Vagina (tissue), 2 donors: ENCODE data around the gene PDK4. TPM values are rescaled to one million over a fixed set of nuclear protein-coding genes. Genes with fewer than 3 reads are reported as not detected.

Experiments
- DNase-seq, 2 donors: peaks; one replicate each; pipeline ENCODE4 v3.0.0-alpha.2; 2017; ENCODE audit errors: extremely low spot score in 2 of 2
- H3K27ac ChIP-seq: fragments of 200-600 bp; sonication (generic); one replicate; pipeline ENCODE4 v1.5.1; 2019
- H3K27me3 ChIP-seq: fragments of 200-600 bp; sonication (generic); one replicate; pipeline ENCODE4 v1.5.1; 2019
- H3K36me3 ChIP-seq, 2 donors: fragments of 200-600 bp; sonication (generic); one replicate each; pipeline ENCODE4 v1.5.1; 2017 to 2019
- H3K4me1 ChIP-seq: fragments of 200-600 bp; sonication (generic); one replicate; pipeline ENCODE4 v1.5.1; 2019
- H3K4me3 ChIP-seq, 2 donors: fragments of 200-600 bp; sonication (generic); 1 replicate in 1 of 2; 2 replicates in 1 of 2; pipeline ENCODE4 v1.5.1; 2016 to 2019
- H3K9me3 ChIP-seq: fragments of 200-600 bp; sonication (generic); one replicate; pipeline ENCODE4 v1.5.1; 2019
- POLR2A ChIP-seq, 2 donors: fragments of 450-650 bp; IDR thresholded peaks; one replicate each; pipeline ENCODE4 v1.6.1; 2017; ENCODE audit warnings: antibody characterized with exemption in 2 of 2, mild to moderate bottlenecking in 2 of 2, moderate library complexity in 2 of 2
- POLR2AphosphoS5 ChIP-seq, 2 donors: sonication (generic); formaldehyde crosslinking; IDR thresholded peaks; one replicate each; pipeline ENCODE4 v1.9.0; 2017; ENCODE audit warnings: antibody characterized with exemption in 2 of 2, mild to moderate bottlenecking in 2 of 2, low read depth in 1 of 2; ENCODE audit not compliant: insufficient read depth in 1 of 2
- intact Hi-C: fragments of 100-400 bp; cut with DNase I; formaldehyde crosslinking; loops from one replicate; pipeline ENCODE4 v1.15.1; 2023
- total RNA-seq: library from RNA; depleted of rRNA; stranded (reverse); fragments of >200 nt; gene quantifications from one replicate; pipeline ENCODE4 v1.2.3, GENCODE V29; 2016
- TF ChIP-seq, protein P1 (sequence below), 3 experiments: fragments of 450-650 bp in 2 of 3; fragments of 200-600 bp in 1 of 3; sonication (generic) in 1 of 3; IDR thresholded peaks; one replicate each; pipeline ENCODE4 v1.5.1; 2017 to 2019; ENCODE audit warnings: antibody characterized with exemption in 3 of 3, mild to moderate bottlenecking in 2 of 3, moderate library complexity in 2 of 3

PDK4 gene
- total RNA-seq, 1 donor from 2014 or later: 399 TPM

DNA sequence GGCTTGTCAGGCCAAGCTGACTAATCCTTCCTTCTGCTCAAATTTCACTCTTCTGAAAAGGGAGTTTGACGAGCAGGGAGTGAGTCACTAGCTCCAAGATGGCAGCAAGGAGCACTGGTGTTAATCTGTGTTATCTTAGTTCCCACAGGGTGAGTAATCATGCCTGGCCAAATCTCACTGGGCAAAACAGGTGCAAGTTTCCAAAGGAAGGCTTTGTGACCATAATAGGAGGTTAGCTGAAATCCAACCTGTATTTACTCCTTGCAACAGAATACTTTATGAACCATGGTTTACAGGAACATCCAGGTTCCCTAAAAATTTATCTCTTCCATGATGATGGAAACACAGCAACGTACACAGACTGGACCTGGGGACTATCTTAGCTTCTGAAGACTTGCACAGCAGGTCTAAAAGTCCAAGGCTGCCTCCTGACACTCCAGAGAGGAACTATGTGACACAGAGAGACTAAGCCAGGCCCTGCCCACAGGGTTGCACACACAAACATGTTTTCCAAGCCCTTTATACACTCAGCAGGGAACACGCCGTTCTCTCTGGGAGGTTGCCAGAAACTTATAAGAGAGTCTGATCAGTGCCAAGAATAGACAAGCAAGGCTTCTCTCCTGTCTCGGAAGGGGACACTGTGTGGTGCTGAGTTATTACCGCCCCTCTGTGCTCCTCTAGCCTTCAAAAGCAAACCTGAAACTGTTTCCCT lies 46.3 kb downstream of the PDK4 start:
- H3K9me3 ChIP-seq: no peaks in the 10 kb centered on the region
- peak in 1 of 2 donors; percentile 99 for DNase-seq
- no peaks in the 10 kb centered on the region for H3K36me3 ChIP-seq
- peak; percentile 62 to 96 for TF ChIP-seq POLR2AphosphoS5 (IDR thresholded peaks at IDR 0.05; ENCODE audit: insufficient read depth in 1 of 2, low read depth in 1 of 2)
- TF ChIP-seq, protein P1, sequence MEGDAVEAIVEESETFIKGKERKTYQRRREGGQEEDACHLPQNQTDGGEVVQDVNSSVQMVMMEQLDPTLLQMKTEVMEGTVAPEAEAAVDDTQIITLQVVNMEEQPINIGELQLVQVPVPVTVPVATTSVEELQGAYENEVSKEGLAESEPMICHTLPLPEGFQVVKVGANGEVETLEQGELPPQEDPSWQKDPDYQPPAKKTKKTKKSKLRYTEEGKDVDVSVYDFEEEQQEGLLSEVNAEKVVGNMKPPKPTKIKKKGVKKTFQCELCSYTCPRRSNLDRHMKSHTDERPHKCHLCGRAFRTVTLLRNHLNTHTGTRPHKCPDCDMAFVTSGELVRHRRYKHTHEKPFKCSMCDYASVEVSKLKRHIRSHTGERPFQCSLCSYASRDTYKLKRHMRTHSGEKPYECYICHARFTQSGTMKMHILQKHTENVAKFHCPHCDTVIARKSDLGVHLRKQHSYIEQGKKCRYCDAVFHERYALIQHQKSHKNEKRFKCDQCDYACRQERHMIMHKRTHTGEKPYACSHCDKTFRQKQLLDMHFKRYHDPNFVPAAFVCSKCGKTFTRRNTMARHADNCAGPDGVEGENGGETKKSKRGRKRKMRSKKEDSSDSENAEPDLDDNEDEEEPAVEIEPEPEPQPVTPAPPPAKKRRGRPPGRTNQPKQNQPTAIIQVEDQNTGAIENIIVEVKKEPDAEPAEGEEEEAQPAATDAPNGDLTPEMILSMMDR (IDR thresholded peaks at IDR 0.05): no peak
- TF ChIP-seq POLR2A (IDR thresholded peaks at IDR 0.05): peak in 1 of 2 donors; percentile 27
- H3K27me3 ChIP-seq: no peaks in the 10 kb centered on the region
- H3K27ac ChIP-seq: peak overlapping the region; percentile 79
- peaks cover 55% of the 10 kb centered on the region for H3K4me1 ChIP-seq
- intact Hi-C loops: loop anchor here (5.0 kb wide), 2 partner anchors 47 to 57 kb away; partner anchors contain the start of gene PDK4
- H3K4me3 ChIP-seq: peak overlapping the region in 1 of 2 donors; percentile 12

DNA sequence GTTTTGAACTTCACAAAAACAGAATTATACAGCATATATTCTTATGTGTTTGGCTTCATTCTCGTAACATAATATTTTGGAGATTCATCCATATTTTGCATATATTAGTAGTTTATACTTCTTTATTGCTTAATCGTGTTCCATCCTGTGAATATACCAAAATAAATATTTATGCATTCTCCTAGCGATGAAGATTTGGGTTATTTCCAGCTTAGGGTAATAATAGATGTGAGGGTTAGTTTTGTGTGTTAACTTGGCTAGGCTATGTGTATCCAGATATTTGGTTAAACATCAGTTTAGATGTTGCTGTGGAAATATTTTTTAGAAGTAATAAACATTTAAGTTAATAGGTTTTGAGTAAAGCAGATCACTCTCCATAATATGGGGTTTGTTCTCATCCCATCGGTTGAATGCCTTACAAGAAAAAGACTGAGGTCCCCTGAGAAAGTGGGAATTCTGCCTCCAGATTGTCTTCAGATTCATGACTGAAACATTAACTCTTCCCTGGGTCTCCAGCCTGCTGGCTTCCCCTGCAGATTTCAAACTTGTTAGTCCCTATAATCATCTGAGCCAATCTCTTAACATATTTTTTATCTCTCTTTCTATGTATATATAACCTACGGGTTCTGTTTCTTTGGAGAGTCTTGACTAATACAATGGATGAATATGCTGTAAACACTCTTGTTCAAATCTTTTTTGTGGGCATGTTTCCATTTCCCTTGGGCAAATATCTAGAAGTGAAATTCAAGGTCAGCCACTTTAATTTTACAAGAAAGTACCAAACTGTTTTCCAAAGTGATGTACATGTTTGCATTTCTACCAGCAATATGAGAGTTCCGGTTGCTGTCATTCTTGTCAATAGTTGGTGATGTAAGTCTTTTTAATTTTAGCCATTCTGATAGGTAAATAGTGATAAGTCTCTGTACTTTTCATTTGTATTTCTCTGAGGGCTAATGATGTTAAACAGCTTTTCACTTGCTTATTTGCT lies 48.7 kb downstream of the PDK4 start:
- DNase-seq: no peak
- H3K36me3 ChIP-seq: no peaks in the 10 kb centered on the region
- TF ChIP-seq POLR2AphosphoS5 (IDR thresholded peaks at IDR 0.05; ENCODE audit: insufficient read depth in 1 of 2, low read depth in 1 of 2): no peak
- H3K4me3 ChIP-seq: no peak overlapping the region
- intact Hi-C loops: loop anchor here (5.0 kb wide), 1 partner anchor 60 kb away; no protein-coding TSS in a partner anchor
- H3K27ac ChIP-seq: peak overlapping the region; percentile 53
- peaks cover 55% of the 10 kb centered on the region for H3K4me1 ChIP-seq
- no peaks in the 10 kb centered on the region for H3K27me3 ChIP-seq
- H3K9me3 ChIP-seq: no peaks in the 10 kb centered on the region

DNA sequence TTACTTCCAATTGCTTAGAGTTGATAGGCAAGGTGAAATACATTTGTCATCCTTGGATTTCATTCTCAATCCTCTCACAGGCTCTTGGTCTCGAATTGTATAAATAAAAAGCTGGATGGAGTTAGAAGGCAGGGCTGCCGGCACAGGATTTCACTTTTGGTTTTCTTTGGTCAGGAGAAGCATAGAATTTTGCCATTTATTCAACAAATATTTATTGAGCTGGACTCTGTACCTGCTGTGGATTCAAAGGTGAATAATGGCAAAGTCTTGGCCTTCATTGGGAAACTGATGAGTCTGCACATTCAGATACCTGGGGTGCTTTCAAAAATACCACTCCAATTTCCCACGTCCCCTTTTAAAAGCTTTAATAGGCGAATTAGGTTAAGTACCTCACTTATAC lies 49.7 kb downstream of the PDK4 start:
- Histone ChIP-seq H3K27me3 (no peaks in the 10 kb centered on the region), H3K27ac (peak overlapping the region; percentile 79), H3K36me3 (no peaks in the 10 kb centered on the region), H3K4me1 (peaks cover 55% of the 10 kb centered on the region), H3K9me3 (no peaks in the 10 kb centered on the region), H3K4me3 (no peak overlapping the region)
- TF ChIP-seq, protein P1 (IDR thresholded peaks at IDR 0.05): no peak
- no peak for TF ChIP-seq POLR2AphosphoS5 (IDR thresholded peaks at IDR 0.05; ENCODE audit: insufficient read depth in 1 of 2, low read depth in 1 of 2)
- no peak for TF ChIP-seq POLR2A (IDR thresholded peaks at IDR 0.05)
- intact Hi-C loops: loop anchor here (5.0 kb wide), 1 partner anchor 61 kb away; no protein-coding TSS in a partner anchor
- no peak for DNase-seq

DNA sequence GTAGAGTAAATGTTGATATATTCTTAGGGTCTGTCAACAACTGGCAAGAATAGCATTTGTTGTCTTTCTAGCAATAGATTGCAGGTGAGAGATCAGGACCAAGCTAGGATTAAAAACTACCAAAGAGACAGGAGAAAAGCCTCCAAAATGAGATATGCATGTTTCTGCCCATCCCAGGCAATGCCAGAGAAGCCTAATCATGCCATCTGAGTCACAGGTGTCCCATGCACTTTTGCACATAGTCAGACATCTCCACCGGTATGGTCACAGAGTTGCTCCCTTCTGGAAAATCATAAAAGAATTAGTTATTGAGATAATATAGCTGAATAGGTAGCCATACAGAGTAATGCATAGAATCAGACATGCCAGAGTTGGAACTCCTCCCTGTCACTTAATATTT lies 50.6 kb downstream of the PDK4 start:
- Histone ChIP-seq H3K27ac (peak overlapping the region; percentile 79), H3K4me1 (peaks cover 46% of the 10 kb centered on the region), H3K4me3 (peak overlapping the region in 1 of 2 donors; percentile 36), H3K9me3 (no peaks in the 10 kb centered on the region), H3K27me3 (no peaks in the 10 kb centered on the region), H3K36me3 (no peaks in the 10 kb centered on the region)
- DNase-seq: no peak
- intact Hi-C loops: loop anchor here (5.0 kb wide), 1 partner anchor 62 kb away; no protein-coding TSS in a partner anchor
- no peak for TF ChIP-seq POLR2AphosphoS5 (IDR thresholded peaks at IDR 0.05; ENCODE audit: insufficient read depth in 1 of 2, low read depth in 1 of 2)
- TF ChIP-seq POLR2A (IDR thresholded peaks at IDR 0.05): no peak
- TF ChIP-seq, protein P1 (IDR thresholded peaks at IDR 0.05): no peak

DNA sequence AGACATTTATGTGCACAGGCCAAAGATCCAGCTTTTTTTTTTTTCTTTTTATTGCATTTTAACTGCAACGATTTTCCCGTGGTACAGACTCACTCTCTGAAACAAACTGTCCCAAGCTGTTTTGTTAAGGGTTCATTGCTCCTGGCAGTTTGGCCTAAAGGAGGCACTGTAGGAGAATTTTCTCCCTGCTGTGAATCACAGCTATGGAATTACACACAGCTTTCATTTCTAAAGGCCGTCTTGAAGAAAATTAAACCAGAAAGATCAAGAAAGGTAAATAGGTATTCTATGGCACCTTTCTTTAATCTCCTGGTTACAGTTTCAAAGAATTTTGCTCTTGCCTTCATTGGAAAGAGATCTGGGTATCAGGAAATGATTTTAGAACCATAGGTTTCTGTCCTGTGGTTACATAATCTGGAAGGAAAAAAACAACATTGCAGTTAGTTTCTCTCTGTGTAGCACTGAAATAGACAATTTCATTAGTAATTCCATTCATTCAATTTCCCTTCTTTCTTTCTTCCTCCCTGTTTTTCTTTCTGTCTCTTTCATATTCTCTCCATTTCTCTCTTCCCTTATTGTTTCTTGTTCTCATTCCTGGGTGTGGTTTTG lies 51.2 kb downstream of the PDK4 start:
- Histone ChIP-seq H3K9me3 (no peaks in the 10 kb centered on the region), H3K27me3 (no peaks in the 10 kb centered on the region), H3K36me3 (no peaks in the 10 kb centered on the region), H3K27ac (peak overlapping the region; percentile 79), H3K4me1 (peaks cover 40% of the 10 kb centered on the region), H3K4me3 (peak overlapping the region; percentile 17 to 36)
- intact Hi-C loops: loop anchor here (5.0 kb wide), 1 partner anchor 62 kb away; no protein-coding TSS in a partner anchor
- no peak for DNase-seq
- TF ChIP-seq, protein P1 (IDR thresholded peaks at IDR 0.05): peak in 2 of 3 experiments; percentile 59 to 66
- TF ChIP-seq POLR2A (IDR thresholded peaks at IDR 0.05) (no peak), POLR2AphosphoS5 (IDR thresholded peaks at IDR 0.05; ENCODE audit: insufficient read depth in 1 of 2, low read depth in 1 of 2) (peak in 1 of 2 donors; percentile 88)
